ENCODE data around the gene HIPK1.

GRCh38 chr1:113918243-113918642 lies 10.9 kb upstream of the HIPK1 start:
- no peak for TF ChIP-seq EZH2phosphoT487 (IDR thresholded peaks at IDR 0.05; ENCODE audit: insufficient read depth, low read depth)
- no peak for TF ChIP-seq EZH2 (IDR thresholded peaks at IDR 0.05; ENCODE audit: insufficient read depth, poor library complexity, severe bottlenecking)
